GM13977 (cell line): ENCODE data around the gene OBP2A.

Experiments
- DNase-seq: peaks from one replicate; pipeline ENCODE4 v3.0.0; 2012; ENCODE audit warnings: low spot score
- CTCF ChIP-seq: IDR thresholded peaks from 2 replicates; pipeline ENCODE4 v1.5.1; 2012; ENCODE audit warnings: mild to moderate bottlenecking, control low read depth; ENCODE audit not compliant: insufficient read depth; ENCODE audit errors: extremely low read depth, missing control alignments
- in situ Hi-C: fragments of 300-500 bp; cut with MboI; formaldehyde crosslinking; loops from one replicate; pipeline ENCODE4 v1.12.0; 2022; ENCODE audit warnings: low sequenced_read_pairs, low pct_unique_long_range_greater_than_20kb, mixed read lengths, inconsistent platforms; ENCODE audit not compliant: unreplicated experiment

Gene OBP2A

GRCh38 chr9:135582541-135582940 lies 36.6 kb downstream of the OBP2A start:
- TF ChIP-seq CTCF = no peak
- DNase-seq = no peak
- in situ Hi-C loops = no loop called here

- no peak for TF ChIP-seq CTCF
- in situ Hi-C loops = no loop called here
- no peak for DNase-seq
Observed at GRCh38 chr9:135582966-135583687, 37.2 kb downstream of the OBP2A start.

- in situ Hi-C loops = no loop called here
- no peak for TF ChIP-seq CTCF
- DNase-seq = no peak
Observed at GRCh38 chr9:135583688-135584011, 37.7 kb downstream of the OBP2A start.

GRCh38 chr9:135584371-135584770 lies 38.4 kb downstream of the OBP2A start:
- no peak for TF ChIP-seq CTCF
- in situ Hi-C loops = no loop called here
- no peak for DNase-seq

GRCh38 chr9:135584934-135585333 lies 39.0 kb downstream of the OBP2A start:
- TF ChIP-seq CTCF = no peak
- in situ Hi-C loops = no loop called here
- DNase-seq = no peak

- TF ChIP-seq CTCF = no peak
- in situ Hi-C loops = no loop called here
- DNase-seq = no peak
Observed at GRCh38 chr9:135586601-135587109, 40.7 kb downstream of the OBP2A start.
